ENCODE measurements around the gene ARHGAP15.

ARHGAP15 gene

DNA sequence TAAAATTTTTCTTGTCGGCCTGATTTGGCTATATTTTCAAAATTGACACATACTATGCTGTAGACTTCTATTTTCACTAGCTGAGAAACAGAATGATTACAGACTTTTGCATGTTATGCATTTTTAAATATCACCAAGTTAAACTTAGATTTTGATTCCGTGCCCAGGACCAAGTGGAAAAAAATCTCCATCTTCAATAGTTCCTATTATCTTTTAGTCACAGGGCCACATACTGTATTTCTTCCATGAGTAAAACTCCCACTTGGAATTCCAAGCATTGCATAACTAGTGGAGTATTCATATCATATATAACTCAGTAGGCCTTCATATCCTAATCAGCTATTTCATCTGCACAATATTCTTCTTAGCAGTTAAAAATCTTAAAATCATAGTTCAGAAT lies 470.9 kb downstream of the ARHGAP15 start:
- no peak for DNase-seq (ENCODE audit: low read depth)
- no peak overlapping the region for H3K4me3 ChIP-seq (ENCODE audit: low read depth, low read length)
- TF ChIP-seq, protein P1, sequence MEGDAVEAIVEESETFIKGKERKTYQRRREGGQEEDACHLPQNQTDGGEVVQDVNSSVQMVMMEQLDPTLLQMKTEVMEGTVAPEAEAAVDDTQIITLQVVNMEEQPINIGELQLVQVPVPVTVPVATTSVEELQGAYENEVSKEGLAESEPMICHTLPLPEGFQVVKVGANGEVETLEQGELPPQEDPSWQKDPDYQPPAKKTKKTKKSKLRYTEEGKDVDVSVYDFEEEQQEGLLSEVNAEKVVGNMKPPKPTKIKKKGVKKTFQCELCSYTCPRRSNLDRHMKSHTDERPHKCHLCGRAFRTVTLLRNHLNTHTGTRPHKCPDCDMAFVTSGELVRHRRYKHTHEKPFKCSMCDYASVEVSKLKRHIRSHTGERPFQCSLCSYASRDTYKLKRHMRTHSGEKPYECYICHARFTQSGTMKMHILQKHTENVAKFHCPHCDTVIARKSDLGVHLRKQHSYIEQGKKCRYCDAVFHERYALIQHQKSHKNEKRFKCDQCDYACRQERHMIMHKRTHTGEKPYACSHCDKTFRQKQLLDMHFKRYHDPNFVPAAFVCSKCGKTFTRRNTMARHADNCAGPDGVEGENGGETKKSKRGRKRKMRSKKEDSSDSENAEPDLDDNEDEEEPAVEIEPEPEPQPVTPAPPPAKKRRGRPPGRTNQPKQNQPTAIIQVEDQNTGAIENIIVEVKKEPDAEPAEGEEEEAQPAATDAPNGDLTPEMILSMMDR (IDR thresholded peaks at IDR 0.05; ENCODE audit: insufficient read depth, low read depth, low read length, missing control alignments): no peak

DNA sequence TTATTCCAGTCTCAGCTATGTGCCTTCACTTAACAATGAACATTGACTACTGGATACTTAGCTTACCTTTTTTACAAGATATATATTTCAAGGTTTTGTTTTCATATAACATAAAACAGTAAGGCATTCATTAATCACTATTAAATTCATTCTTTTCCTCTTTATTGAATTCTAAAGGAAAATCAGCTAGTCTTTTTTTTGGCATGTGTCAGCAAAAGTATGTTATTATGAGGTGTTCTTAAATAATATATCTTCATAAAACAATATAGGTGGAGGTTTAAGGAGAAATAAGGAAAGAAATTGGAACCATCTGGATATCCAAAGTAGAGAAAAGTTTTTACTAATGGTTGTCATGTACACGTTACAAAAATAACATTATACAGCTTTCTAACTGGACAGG lies 472.6 kb downstream of the ARHGAP15 start:
- DNase-seq (ENCODE audit: low read depth): no peak
- no peak overlapping the region for H3K4me3 ChIP-seq (ENCODE audit: low read depth, low read length)
- TF ChIP-seq, protein P1 (IDR thresholded peaks at IDR 0.05; ENCODE audit: insufficient read depth, low read depth, low read length, missing control alignments): no peak

DNA sequence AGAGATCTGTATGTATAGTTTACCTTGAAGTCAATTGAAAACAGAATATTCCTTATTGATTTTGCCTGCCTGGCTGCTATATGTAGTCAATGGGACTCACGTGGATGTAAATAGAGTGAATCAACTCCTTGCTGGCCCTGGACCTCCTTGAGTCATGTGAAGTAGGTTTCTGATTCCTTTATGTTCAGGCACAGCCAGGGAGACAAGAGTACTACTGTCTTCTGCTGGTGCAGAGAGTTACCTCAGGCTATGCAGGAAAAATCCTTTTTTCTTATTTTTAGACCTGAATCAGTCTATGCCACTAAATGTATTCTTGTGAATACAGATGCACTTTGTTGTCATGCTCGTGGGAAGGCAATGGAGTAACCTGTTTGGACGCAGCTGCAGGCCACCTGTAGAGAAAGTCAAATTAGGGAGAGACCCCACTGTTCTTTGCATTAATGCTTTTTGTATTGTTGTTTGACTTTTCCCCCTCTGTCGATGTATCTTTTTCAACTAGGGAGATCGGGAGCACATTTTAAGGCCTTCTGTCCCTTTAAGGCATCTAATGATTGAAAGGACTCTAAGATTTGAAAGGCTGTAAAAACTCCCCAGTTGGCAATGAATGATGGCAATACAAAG lies 473.9 kb downstream of the ARHGAP15 start:
- DNase-seq (ENCODE audit: low read depth): no peak
- H3K4me3 ChIP-seq (ENCODE audit: low read depth, low read length): no peak overlapping the region

DNA sequence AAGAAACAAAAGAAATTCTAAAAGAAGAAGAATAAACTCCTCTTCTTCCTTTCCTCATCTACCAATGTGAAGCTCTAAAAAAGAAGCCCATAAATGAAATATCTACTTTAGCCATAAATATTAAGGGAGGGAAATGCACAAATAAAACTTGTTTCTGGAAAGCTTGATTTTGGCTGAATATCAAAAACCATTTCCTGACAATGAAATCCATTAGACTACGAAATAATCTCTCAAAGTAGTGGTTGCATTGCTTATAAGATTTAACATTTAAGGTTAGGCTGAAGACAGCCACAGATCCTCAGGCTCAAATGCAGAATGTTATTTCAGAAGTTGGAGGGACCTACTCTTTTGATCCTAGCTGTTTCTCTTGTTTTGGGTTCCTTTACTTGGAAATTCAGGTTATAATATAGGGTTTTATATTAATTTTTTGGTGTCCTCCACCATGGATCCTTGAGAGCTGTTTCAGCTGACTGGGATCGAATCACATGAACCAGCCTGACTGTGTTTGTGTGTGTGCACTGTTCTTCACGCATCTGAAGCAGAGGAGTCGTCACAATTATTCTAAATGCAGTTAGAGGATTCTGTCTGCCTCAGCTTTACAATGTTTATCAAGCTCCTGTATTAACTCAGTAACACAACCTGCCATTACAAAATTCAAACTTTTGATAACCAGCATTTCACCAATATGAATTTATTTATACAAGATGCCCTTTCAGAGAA lies 474.8 kb downstream of the ARHGAP15 start:
- no peak for DNase-seq (ENCODE audit: low read depth)
- TF ChIP-seq, protein P1 (IDR thresholded peaks at IDR 0.05; ENCODE audit: insufficient read depth, low read depth, low read length, missing control alignments): no peak
- no peak overlapping the region for H3K4me3 ChIP-seq (ENCODE audit: low read depth, low read length)

More for the DNA sequence above, 473.9 kb downstream of the ARHGAP15 start:
- TF ChIP-seq, protein P1 (IDR thresholded peaks at IDR 0.05; ENCODE audit: insufficient read depth, low read depth, low read length, missing control alignments): no peak

DNA sequence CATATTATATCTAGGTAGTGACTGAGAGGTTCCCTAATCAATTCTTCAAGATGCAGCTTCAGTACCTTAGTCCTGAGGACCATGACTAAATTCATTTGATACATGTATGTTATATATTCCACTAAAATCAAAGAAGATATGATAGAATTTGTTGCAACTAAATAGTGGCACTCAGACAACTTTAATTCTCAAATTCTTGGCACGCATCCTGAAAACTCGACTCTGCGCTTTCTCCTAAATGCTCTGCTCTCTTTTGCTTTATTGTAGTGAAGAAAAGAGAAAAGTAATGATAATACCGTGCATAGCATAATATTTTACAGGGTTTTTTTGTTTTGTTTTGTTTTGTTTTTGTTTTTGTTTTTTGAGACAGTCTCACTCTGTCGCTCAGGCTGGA lies 475.3 kb downstream of the ARHGAP15 start:
- H3K4me3 ChIP-seq (ENCODE audit: low read depth, low read length): no peak overlapping the region
- TF ChIP-seq, protein P1 (IDR thresholded peaks at IDR 0.05; ENCODE audit: insufficient read depth, low read depth, low read length, missing control alignments): no peak
- no peak for DNase-seq (ENCODE audit: low read depth)

DNA sequence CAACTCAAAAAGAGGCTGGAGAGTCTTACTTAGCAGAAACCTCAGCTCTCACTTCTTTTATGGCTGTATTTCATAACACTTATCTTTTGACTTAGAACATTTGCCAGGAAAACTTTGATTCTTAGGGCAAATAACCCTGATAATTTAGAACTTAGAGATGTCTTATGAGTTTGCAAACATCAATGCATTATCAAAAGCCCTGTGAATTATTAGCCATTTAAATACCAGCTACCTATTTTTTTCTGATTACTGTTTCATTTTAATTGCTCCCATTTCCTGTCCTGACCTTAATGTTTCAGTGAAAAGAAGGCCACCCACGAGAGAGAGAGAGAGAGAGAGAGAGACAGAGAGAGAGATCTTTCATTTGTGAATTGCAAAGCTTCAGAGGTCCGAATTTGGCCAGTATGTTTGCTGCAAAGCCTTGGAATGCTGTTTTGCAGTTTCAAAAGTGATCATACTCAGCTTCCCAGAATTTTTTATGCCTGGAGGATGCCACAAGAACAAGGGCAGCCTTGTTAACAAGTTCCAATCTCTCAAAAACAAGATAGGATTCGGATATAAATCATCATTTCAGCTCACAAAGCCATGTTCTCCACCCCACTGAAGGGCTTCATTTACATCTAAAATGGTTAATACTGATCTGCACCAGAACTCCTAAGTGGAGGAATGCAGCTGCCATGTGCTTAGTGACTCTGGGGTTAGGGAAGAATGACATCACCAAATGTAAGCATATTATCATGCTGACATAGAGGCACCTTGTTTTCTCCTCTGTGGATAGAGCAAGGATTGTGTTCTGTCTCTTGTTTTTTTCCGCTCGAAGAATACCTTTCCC lies 478.2 kb downstream of the ARHGAP15 start:
- DNase-seq (ENCODE audit: low read depth): no peak
- TF ChIP-seq, protein P1 (IDR thresholded peaks at IDR 0.05; ENCODE audit: insufficient read depth, low read depth, low read length, missing control alignments): no peak
- no peak overlapping the region for H3K4me3 ChIP-seq (ENCODE audit: low read depth, low read length)
